ENCODE data around the gene KRTAP15-1. TPM values are rescaled to one million over a fixed set of nuclear protein-coding genes. Genes with fewer than 3 reads are reported as not detected.

The KRTAP15-1 gene
- total RNA-seq, 2 experiments from 2014 or later: not detected

GRCh38 chr21:30437010-30437565, 3.0 kb upstream of the KRTAP15-1 start:
- intact Hi-C loops (cut with DNase I, micrococcal nuclease): no loop called here
- H3K36me3 Mint-ChIP-seq (ENCODE audit: low read depth): no peaks in the 10 kb centered on the region

DNA sequence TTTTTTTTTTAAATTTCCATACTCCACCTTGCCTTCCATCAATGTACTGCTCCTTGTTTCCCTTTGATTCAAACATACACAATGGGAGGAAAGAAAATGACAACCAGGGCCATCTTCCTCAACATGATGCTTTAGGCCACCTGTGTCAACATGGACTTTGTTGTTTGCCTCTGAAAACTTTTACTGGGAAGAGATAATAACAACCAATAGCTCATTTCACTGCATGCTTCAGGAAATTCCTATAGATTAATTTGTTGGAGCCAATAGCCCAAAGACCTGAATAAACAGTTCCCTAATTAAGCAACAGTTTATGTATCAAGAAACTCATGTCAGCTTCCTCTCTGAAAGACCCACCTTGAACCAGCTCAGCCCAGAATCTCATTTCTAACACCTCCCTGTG, 3.2 kb downstream of the KRTAP15-1 start:
- no peaks in the 10 kb centered on the region for H3K36me3 Mint-ChIP-seq (ENCODE audit: low read depth)
- H3K27me3 ChIP-seq (ENCODE audit: control insufficient read depth in 1 of 2, insufficient read depth in 2 of 2, low read length in 2 of 2): peaks cover 0 to 6% of the 10 kb centered on the region in 2 experiments
- DNase-seq (no peak), ATAC-seq (ENCODE audit: poor library complexity) (no peak)
- H3K4me3 ChIP-seq (ENCODE audit: low read length): no peak overlapping the region
- no peaks in the 10 kb centered on the region for H3K9me3 ChIP-seq (ENCODE audit: control insufficient read depth in 1 of 2, insufficient read depth in 1 of 2, low read length in 2 of 2)
- ChIA-PET CTCF (no interaction called here), POLR2A (no interaction called here)
- H3K27ac Mint-ChIP-seq: no peak overlapping the region
- H3K27ac ChIP-seq (ENCODE audit: low read depth in 1 of 2, low read length in 2 of 2): no peak overlapping the region
- TF ChIP-seq CTCF (IDR thresholded peaks at IDR 0.05): no peak
- intact Hi-C loops (cut with DNase I, micrococcal nuclease): no loop called here
- H3K4me1 ChIP-seq (ENCODE audit: insufficient read depth, low read length): no peaks in the 10 kb centered on the region
- H3K4me3 Mint-ChIP-seq: no peak overlapping the region
- no peaks in the 10 kb centered on the region for H3K27me3 Mint-ChIP-seq
- no peaks in the 10 kb centered on the region for H3K36me3 ChIP-seq (ENCODE audit: insufficient read depth, low read length)
- no peaks in the 10 kb centered on the region for H3K4me1 Mint-ChIP-seq (ENCODE audit: low read depth)
- H3K9me3 Mint-ChIP-seq: no peaks in the 10 kb centered on the region

More at GRCh38 chr21:30437010-30437565, 3.0 kb upstream of the KRTAP15-1 start:
- H3K9me3 ChIP-seq (ENCODE audit: control insufficient read depth in 1 of 2, insufficient read depth in 1 of 2, low read length in 2 of 2): peaks cover 0 to 4% of the 10 kb centered on the region in 2 experiments
- no peaks in the 10 kb centered on the region for H3K27me3 ChIP-seq (ENCODE audit: control insufficient read depth in 1 of 2, insufficient read depth in 2 of 2, low read length in 2 of 2)
- POLR2A ChIA-PET: no interaction called here
- Mint-ChIP-seq H3K27ac (no peak overlapping the region), H3K4me1 (ENCODE audit: low read depth) (no peaks in the 10 kb centered on the region), H3K9me3 (no peaks in the 10 kb centered on the region), H3K27me3 (peaks cover 6% of the 10 kb centered on the region), H3K4me3 (no peak overlapping the region)
- no peak for TF ChIP-seq CTCF (IDR thresholded peaks at IDR 0.05)
- no peaks in the 10 kb centered on the region for H3K4me1 ChIP-seq (ENCODE audit: insufficient read depth, low read length)
- H3K36me3 ChIP-seq (ENCODE audit: insufficient read depth, low read length): no peaks in the 10 kb centered on the region
- no peak for DNase-seq
- CTCF ChIA-PET: no interaction called here
- H3K4me3 ChIP-seq (ENCODE audit: low read length): no peak overlapping the region
- no peak overlapping the region for H3K27ac ChIP-seq (ENCODE audit: low read depth in 1 of 2, low read length in 2 of 2)
- ATAC-seq (ENCODE audit: poor library complexity): no peak

- POLR2A ChIA-PET: no interaction called here
- H3K27me3 ChIP-seq (ENCODE audit: control insufficient read depth in 1 of 2, insufficient read depth in 2 of 2, low read length in 2 of 2): peaks cover 0 to 6% of the 10 kb centered on the region in 2 experiments
- no peaks in the 10 kb centered on the region for H3K36me3 ChIP-seq (ENCODE audit: insufficient read depth, low read length)
- ATAC-seq (ENCODE audit: poor library complexity): no peak
- Mint-ChIP-seq H3K27me3 (no peaks in the 10 kb centered on the region), H3K27ac (no peak overlapping the region), H3K4me1 (ENCODE audit: low read depth) (no peaks in the 10 kb centered on the region), H3K9me3 (no peaks in the 10 kb centered on the region), H3K4me3 (no peak overlapping the region), H3K36me3 (ENCODE audit: low read depth) (no peaks in the 10 kb centered on the region)
- TF ChIP-seq CTCF (IDR thresholded peaks at IDR 0.05): no peak
- no peak for DNase-seq
- no peak overlapping the region for H3K4me3 ChIP-seq (ENCODE audit: low read length)
- H3K9me3 ChIP-seq (ENCODE audit: control insufficient read depth in 1 of 2, insufficient read depth in 1 of 2, low read length in 2 of 2): no peaks in the 10 kb centered on the region
- no peaks in the 10 kb centered on the region for H3K4me1 ChIP-seq (ENCODE audit: insufficient read depth, low read length)
- H3K27ac ChIP-seq (ENCODE audit: low read depth in 1 of 2, low read length in 2 of 2): no peak overlapping the region
- CTCF ChIA-PET: no interaction called here
- intact Hi-C loops (cut with DNase I, micrococcal nuclease): no loop called here
These were observed 4.1 kb downstream of the KRTAP15-1 start for GRCh38 chr21:30444204-30444603.
